Gastroesophageal sphincter (tissue), 4 donors: ENCODE results near the gene ALKBH2. TPM values are rescaled to one million over a fixed set of nuclear protein-coding genes. Genes with fewer than 3 reads are reported as not detected.

Experiments
- ATAC-seq: fragments of 150-250 bp; one replicate; pipeline ENCODE4 v1.9.1; 2016; ENCODE audit warnings: mild to moderate bottlenecking, moderate library complexity
- H3K27ac ChIP-seq, 4 donors: fragments of 200-600 bp; sonication (generic) in 3 of 4; 1 replicate in 3 of 4; 2 replicates in 1 of 4; pipeline ENCODE4 v1.5.1; 2016 to 2019
- H3K27me3 ChIP-seq: fragments of 200-600 bp; sonication (generic); one replicate; pipeline ENCODE4 v1.5.1; 2019
- H3K36me3 ChIP-seq, 2 donors: fragments of 200-600 bp; sonication (generic); one replicate each; pipeline ENCODE4 v1.5.1; 2019; ENCODE audit warnings: control low read depth in 1 of 2
- H3K4me1 ChIP-seq, 3 donors: fragments of 200-600 bp; sonication (generic); 1 replicate in 2 of 3; 2 replicates in 1 of 3; pipeline ENCODE4 v1.5.1; 2016 to 2019; ENCODE audit warnings: control low read depth in 2 of 3
- H3K4me3 ChIP-seq, 2 donors: fragments of 200-600 bp; sonication (generic); one replicate each; pipeline ENCODE4 v1.5.1; 2019; ENCODE audit warnings: mild to moderate bottlenecking in 1 of 2, moderate library complexity in 1 of 2
- H3K9me3 ChIP-seq, 3 donors: fragments of 200-600 bp; sonication (generic); one replicate each; pipeline ENCODE4 v1.5.1; 2017 to 2019; ENCODE audit warnings: control low read depth in 2 of 3
- CTCF ChIP-seq, 4 experiments: fragments of 200-600 bp in 2 of 4; fragments of 450-650 bp in 2 of 4; sonication (generic) in 1 of 4; IDR thresholded peaks; one replicate each; pipeline ENCODE4 v1.5.1; 2017 to 2019; ENCODE audit warnings: antibody characterized with exemption in 4 of 4, mild to moderate bottlenecking in 2 of 4, moderate library complexity in 2 of 4
- EP300 ChIP-seq: sonication (generic); formaldehyde crosslinking; IDR thresholded peaks from one replicate; pipeline ENCODE4 v1.6.1; 2017; ENCODE audit warnings: antibody characterized with exemption, mild to moderate bottlenecking
- POLR2A ChIP-seq, 2 donors: fragments of 450-650 bp; IDR thresholded peaks; one replicate each; pipeline ENCODE4 v1.6.1; 2017; ENCODE audit warnings: antibody characterized with exemption in 2 of 2, mild to moderate bottlenecking in 2 of 2, moderate library complexity in 1 of 2
- POLR2AphosphoS5 ChIP-seq: sonication (generic); formaldehyde crosslinking; IDR thresholded peaks from one replicate; pipeline ENCODE4 v1.6.1; 2017; ENCODE audit warnings: antibody characterized with exemption
- WGBS, 2 donors: methylation state at CpG; one replicate each; pipeline ENCODE4 v1.1.5; 2018; ENCODE audit warnings: low coverage in 1 of 2; 5-methylcytosine and 5-hydroxymethylcytosine counted together
- total RNA-seq, 4 donors: library from RNA; depleted of rRNA; stranded (reverse); fragments of >200 nt; gene quantifications; one replicate each; pipeline ENCODE4 v1.1.0, GENCODE V29; 2016

Gene ALKBH2
- total RNA-seq, 4 donors from 2014 or later = 13.5 to 21.9 (median 16.9) TPM

DNA sequence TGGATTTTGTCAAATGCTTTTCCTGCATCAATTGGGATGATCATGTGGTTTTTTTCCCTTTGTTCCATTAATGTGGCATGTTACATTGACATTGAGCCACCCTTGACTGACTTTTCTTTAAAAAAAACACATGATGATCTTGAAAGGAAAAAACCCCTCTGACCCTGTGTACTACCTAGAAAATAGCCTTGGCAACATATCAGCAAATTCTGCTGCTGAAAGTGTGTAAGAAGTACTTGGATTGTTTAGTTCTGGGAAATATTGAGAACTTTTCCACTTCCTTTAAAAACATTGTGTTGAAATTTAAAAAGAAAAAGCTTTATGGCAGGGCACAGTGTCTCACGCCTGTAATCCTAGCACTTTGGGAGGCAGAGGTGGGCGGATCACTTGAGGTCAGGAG, 43.8 kb upstream of the ALKBH2 start:
- 58 to 89% methylated on average over 2 of the region's 2 CpGs for WGBS, 2 donors
- Histone ChIP-seq H3K4me3 (no peak overlapping the region), H3K27me3 (no peaks in the 10 kb centered on the region), H3K27ac (peak overlapping the region in 3 of 4 donors; percentile 31 to 69 (median 62)), H3K36me3 (peaks cover 0 to 21% of the 10 kb centered on the region in 2 donors), H3K9me3 (no peaks in the 10 kb centered on the region), H3K4me1 (peaks cover 3 to 62% (median 11%) of the 10 kb centered on the region in 3 donors)
- TF ChIP-seq CTCF (IDR thresholded peaks at IDR 0.05) (no peak), EP300 (no peak), POLR2A (IDR thresholded peaks at IDR 0.05) (no peak), POLR2AphosphoS5 (no peak)
- ATAC-seq = peak; percentile 41

DNA sequence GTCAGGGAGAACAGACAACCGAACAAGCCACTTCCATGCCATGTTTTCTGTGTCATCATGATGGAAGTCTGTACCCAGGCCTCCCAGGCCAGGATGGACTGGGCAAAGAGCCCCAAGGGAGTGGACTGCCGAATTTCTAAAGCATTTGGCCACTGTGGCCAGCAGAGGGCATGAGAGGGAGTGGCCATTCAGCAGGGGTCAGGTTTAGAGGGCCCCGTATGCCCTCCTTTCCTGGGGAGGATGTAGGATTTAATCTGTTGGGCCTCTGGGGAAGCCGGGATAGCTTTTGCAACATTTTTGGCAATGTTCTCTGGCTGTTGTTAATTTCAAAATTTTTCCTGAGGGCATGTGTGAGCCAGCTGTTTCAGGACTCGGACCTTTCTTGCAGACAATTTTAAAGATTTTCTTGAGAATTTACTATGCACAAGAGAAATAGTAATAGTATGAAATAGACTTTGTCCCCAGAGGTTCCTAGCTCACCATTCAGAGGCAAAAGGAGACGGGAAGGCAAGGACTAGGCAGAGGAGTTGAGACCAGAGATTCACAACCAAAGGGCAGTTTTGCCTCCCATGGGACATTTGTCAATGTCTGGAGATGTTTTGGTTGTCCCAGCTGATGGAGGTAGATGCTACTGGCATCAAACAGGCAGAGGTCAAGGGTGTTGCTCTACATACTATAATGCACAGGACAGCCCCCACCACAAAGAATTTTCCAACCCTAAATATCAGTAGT, 41.1 kb upstream of the ALKBH2 start:
- no peaks in the 10 kb centered on the region for H3K27me3 ChIP-seq
- H3K4me1 ChIP-seq = peaks cover 3 to 84% (median 15%) of the 10 kb centered on the region in 3 donors
- no peak overlapping the region for H3K4me3 ChIP-seq
- no peaks in the 10 kb centered on the region for H3K9me3 ChIP-seq
- TF ChIP-seq CTCF (IDR thresholded peaks at IDR 0.05) = peak; percentile 28 to 68 (median 54)
- no peak for TF ChIP-seq POLR2A (IDR thresholded peaks at IDR 0.05)
- TF ChIP-seq POLR2AphosphoS5 = peak; percentile 53
- no peak for TF ChIP-seq EP300
- peak overlapping the region; percentile 2 to 79 (median 74) for H3K27ac ChIP-seq
- 24 to 26% methylated on average over 4 of the region's 6 CpGs for WGBS, 2 donors
- peaks cover 0 to under 1% of the 10 kb centered on the region in 2 donors for H3K36me3 ChIP-seq
- peak; percentile 68 for ATAC-seq

GRCh38 chr12:109131154-109132050, 38.1 kb upstream of the ALKBH2 start:
- Histone ChIP-seq H3K27me3 (no peaks in the 10 kb centered on the region), H3K4me3 (peak overlapping the region in 1 of 2 donors; percentile 19), H3K4me1 (peaks cover 3 to 77% (median 18%) of the 10 kb centered on the region in 3 donors), H3K27ac (peak overlapping the region; percentile 40 to 79 (median 76)), H3K36me3 (no peaks in the 10 kb centered on the region), H3K9me3 (no peaks in the 10 kb centered on the region)
- peak; percentile 20 for ATAC-seq
- TF ChIP-seq CTCF (IDR thresholded peaks at IDR 0.05) (no peak), POLR2A (IDR thresholded peaks at IDR 0.05) (no peak), EP300 (no peak), POLR2AphosphoS5 (no peak)
- WGBS, 2 donors = 48% methylated on average over 16 of the region's 24 CpGs; no CpG with 5 or more reads in 1 of the 2 donors

- peak; percentile 11 for ATAC-seq
- H3K27me3 ChIP-seq = no peaks in the 10 kb centered on the region
- no peaks in the 10 kb centered on the region for H3K36me3 ChIP-seq
- TF ChIP-seq POLR2A (IDR thresholded peaks at IDR 0.05) (no peak), POLR2AphosphoS5 (no peak), CTCF (IDR thresholded peaks at IDR 0.05) (no peak), EP300 (no peak)
- 68 to 94% methylated on average over 6 to 10 of the region's 15 CpGs for WGBS, 2 donors
- peak overlapping the region in 1 of 2 donors; percentile 19 for H3K4me3 ChIP-seq
- no peaks in the 10 kb centered on the region for H3K9me3 ChIP-seq
- H3K27ac ChIP-seq = peak overlapping the region in 3 of 4 donors; percentile 76 to 79 (median 76)
- peaks cover 3 to 85% (median 18%) of the 10 kb centered on the region in 3 donors for H3K4me1 ChIP-seq
Measured at GRCh38 chr12:109130297-109131153, 37.3 kb upstream of the ALKBH2 start.
